Measurements from ENCODE around the gene GHRL.
"Not testable (repeated sequence)": the region's sequence is repeated elsewhere in the genome, so short reads cannot be mapped to it uniquely, and the experiment has no call there.

GHRL gene

DNA sequence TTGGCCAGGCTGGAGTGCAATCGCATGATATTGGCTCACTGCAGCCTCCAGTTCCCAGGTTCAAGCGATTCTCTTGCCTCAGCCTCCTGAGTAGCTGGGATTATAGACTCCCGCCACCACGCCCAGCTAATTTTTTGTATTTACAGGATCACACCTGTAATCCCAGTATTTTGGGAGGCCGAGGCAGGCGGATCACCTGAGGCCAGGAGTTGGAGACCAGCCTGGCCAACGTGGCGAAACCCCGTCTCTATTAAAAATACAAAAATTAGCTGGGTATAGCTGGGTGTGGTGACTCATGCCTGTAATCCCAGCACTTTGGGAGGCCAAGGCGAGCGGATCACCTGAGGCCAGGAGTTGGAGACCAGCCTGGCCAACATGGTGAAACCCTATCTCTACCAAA is 20.3 kb downstream of the GHRL start:
- not testable (repeated sequence) for DNase-seq

DNA sequence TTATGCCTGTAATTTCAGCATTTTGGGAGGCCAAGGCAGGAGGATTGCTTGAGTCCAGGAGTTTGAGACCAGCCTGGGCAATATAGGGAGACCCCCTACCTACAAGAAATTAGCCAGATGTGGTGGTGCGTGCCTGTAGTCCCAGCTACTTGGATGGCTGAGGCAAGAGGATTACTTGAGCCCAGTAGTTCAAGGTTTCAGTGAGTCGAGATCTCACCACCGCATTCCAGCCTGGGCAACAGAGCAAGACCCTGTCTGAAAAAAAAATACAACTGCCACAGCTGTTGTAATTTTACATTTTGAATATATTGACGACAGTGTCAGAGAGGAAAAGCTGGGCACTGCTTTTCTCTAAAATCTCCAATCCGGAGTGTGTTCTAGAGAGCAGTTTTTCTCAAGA is 23.3 kb downstream of the GHRL start:
- no peak for DNase-seq

DNA sequence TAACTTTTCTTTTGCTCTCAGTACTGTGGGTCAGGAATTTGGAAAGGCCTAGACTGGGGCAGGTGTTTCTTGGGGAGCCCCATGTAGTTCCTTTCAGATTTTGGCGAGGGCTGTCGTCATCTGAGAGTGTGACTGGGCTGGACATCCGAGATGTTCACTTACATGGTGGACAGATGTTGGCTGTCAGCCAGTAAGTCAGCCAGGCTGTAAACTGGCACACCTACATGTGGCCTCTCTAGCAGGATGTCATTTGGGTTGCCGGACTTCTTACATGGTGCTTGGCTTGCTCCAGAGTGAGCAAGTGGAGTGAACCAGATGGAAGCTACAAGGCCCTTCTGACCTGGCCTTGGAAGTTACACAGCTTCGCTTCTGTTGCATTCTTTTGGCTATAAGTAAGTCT is 23.8 kb downstream of the GHRL start:
- no peak for DNase-seq

DNA sequence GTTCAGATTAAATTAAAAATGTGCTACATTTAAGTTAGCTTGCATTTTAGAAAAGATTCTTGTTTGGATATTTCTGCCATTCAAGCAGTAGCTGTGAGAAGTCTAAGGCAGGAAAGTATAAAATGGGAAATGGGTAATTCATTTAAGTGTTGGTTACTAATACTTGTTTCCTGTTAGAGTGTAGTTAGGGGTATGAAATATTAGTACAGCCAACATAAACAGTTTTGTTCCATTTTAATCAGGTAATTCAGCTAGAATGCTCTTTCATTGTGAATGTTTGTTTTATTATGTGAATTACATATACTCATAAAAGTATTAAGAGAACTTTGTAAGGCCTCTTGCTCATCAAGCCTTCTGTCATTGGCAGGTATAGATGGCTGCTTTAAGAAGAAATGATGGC is 24.6 kb downstream of the GHRL start:
- DNase-seq: no peak

DNA sequence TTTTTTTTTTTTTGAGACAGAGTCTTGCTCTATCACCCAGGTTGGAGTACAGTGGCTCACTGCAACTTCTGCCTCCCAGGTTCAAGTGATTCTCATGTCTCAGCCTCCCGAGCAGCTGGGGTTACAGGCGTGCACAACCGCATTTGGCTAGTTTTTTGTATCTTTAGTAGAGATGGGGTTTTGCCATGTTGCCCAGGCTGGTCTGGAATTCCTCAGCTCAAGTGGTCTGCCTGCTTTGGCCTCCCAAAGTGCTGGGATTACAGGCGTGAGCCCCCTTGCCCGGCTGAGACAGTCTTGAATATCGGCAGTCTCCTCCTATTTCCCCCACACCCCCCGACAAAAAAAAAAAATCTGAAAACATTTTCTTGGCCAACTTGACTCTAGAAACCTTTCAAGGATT is 25.8 kb downstream of the GHRL start:
- DNase-seq: not testable (repeated sequence)

DNA sequence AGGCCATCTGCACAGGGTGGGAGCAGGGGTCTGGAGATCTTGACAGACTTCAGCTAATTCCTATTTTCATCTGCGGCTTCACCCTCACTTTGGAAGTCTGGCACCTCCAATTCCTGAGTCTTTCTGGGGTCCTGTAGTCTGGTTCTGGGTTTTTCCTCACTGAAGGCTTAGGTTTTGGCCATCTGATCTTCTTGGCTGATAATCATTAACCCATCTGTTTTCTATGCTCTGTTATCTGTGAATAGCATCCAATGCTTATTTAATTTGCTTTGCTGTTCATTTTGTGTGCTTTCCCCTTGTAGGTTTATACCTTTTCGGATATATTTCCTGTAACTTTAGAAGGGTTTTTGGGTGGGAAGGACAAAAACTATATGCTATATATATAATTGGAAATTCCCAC is 26.9 kb downstream of the GHRL start:
- no peak for DNase-seq

DNA sequence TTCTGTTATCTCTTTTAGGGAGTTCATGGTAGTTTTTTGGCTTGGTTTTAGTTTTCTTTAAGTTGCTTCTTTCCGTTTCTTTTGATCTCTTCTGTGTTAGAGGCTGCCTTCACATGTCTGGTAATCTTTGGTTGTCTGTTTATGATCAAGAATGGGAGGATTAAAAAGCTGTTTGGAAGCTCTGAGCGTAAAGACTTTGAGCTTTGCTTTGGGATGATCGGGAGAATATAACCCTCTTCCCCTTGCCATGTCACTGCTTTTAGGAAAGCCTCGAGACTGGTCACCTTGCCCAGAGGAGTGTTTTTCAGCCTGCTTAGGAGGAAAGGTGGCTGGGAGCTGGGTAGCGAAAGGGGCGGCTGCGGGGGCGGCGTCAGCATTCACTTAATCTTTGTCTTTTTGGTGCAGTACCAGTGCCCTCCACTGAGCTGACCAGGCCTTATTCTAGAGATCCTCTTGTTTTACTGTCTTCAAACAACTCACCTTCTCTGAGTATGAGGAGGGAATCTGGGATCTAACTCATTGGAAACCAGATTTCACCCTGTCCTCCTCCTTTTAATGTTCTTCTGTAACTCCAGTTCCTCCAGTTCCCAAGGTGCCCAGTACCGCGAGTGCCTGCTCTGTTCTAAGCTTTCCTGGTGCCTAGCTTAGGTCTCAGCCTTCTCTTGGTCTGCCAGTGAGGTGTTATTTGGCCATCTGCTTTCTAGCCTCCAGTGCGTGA is 28.9 kb downstream of the GHRL start:
- DNase-seq: peak; percentile 29 to 54

DNA sequence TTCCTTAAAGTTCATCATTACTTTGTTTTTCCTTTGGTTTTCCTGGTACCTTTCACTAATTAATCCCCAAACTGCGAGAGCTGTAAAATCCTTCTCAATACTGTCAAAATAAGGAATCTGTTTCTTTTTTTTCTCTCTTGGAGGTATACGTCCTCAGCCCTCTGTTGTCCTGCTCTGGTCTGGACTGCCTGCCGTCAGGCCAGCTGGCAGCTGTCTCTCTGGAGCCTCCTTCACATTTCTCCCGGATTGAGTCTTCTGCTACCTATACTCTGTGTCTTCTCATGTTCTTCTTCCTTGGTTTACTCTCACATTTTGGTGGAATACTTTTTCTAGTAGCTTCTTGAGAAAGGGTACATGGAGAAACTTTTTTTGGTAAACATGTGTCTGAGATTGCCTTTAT is 30.7 kb downstream of the GHRL start:
- no peak for DNase-seq

DNA sequence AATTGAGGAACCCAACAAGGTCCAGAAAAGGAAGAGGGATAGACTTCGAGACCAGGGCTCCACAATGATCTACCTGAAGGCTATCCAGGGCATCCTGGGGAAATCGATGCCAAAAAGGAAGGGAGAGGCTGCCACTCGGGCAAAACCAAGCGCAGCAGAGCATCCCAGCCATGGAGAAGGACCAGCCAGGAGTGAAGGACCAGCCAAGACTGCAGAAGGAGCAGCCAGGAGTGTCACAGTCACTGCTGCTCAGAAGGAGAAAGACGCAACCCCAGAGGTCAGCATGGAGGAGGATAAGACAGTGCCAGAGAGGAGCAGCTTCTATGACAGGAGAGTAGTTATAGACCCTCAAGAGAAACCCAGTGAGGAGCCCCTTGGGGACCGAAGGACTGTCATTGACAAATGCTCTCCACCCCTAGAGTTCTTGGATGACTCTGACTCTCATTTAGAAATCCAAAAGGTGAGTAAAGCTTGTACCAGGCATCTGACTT is 32.5 kb downstream of the GHRL start:
- no peak for DNase-seq

DNA sequence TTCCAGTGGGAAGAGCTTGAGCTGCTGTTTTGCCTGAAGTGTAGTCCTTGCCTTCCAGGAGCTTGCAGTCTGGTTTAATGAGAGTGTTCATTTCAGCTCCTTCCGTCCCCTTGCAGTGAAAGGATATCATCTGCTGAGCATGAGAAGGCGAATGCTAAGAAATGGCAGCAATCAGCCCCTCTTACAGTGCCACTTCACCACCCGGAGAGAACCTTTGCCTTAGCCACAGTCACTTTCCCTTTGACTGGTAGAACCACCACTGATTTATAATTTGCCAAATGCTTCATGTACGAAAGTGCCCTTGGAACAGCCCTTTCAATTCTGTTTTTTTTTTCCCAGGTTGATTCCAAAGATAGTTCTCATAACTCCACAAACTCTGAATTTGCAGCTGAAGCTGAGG is 32.9 kb downstream of the GHRL start:
- no peak for DNase-seq

DNA sequence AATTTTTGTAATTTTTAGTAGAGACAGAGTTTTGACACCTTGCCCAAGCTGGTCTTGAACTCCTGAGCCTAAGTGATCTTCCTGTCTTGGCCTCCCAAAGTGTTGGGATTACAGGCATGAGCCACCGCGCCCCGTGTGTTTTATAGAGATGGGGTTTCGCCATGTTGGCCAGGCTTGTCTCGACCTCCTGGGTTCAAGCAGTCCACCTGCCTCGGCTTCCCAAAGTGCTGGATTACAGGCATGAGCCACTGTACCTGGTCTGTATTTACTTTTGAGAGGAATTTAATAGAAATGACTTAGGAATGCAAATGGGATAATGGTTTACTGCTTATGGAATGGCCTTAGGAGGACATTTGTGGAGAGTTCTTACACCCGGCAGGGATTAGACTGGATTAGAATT is 33.7 kb downstream of the GHRL start:
- no peak for DNase-seq

DNA sequence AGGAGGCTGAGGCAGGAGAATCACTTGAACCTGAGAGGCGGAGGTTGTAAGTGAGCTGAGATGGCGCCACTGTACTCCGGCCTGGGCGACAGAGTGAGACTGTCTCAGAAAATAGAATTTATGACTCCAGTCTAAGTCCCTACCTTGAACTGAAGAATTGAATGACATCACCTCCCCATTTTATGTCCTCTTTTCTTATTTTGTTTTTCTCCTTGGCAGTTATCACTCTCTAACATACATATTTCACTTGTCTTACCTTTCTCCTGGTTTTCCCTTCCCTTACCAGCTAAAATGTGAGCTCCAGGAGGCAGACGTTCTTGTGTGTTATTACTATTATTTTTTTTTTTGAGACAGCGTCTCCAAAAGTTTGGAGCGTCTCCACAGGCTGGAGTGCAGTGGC is 36.9 kb downstream of the GHRL start:
- DNase-seq: no peak

DNA sequence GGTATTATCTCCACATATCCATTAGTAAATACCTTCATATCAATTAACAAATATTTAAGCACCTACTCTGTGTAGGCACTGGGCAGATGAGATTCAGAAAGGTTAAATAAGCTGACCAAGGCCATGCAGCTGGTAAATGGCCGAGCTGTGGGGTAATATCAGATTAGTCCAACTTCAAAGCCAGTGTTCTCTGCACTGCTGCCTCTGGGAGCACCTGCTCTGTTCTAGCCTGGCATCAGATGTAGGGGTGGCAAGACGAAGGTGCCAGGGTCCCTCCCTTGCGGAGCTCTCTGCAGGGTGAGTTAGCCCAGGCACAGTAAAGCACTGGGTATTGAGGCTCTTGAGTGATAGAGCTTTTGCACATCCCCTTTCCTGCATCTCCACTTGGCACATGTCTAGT is 39.0 kb downstream of the GHRL start:
- no peak for DNase-seq

DNA sequence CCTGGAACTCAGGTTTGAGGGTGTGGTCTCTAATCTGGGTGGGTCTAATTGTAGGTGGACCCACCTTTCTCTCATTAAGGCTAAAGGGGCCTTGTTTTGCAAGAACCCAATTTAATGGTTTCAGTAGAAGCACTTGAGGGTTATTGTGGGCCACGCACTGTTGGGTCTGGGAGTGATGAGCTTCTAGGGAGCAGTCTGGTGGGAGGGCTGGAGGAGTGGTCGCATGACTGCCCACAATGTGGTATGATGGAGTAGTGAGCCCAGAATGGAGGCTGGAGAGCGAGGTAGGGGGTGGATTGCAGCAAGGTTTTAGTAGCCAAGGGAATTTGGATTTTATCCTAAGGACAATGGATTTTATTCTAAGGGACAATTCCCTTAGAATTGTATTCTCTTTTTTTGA is 41.7 kb downstream of the GHRL start:
- DNase-seq: no peak

DNA sequence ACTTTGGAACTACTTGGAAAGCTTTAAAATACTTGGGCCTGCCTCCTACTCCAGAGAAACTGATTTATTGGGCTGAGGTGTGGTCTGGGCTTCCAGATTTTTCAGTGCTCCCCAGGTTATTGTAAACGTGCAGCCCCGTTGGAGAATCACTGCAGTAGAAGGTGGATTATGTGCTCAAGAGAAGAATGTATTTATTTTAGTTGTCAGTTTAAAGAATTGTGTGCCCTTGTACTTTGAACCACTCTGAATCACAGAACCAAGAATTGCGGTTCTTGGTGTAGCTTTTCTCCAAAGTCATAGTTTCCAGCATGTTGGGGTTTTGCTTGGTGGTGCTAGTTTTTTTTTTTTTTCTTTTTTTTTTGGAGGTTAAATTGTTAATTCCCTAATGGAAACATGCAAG is 42.9 kb downstream of the GHRL start:
- DNase-seq: no peak

DNA sequence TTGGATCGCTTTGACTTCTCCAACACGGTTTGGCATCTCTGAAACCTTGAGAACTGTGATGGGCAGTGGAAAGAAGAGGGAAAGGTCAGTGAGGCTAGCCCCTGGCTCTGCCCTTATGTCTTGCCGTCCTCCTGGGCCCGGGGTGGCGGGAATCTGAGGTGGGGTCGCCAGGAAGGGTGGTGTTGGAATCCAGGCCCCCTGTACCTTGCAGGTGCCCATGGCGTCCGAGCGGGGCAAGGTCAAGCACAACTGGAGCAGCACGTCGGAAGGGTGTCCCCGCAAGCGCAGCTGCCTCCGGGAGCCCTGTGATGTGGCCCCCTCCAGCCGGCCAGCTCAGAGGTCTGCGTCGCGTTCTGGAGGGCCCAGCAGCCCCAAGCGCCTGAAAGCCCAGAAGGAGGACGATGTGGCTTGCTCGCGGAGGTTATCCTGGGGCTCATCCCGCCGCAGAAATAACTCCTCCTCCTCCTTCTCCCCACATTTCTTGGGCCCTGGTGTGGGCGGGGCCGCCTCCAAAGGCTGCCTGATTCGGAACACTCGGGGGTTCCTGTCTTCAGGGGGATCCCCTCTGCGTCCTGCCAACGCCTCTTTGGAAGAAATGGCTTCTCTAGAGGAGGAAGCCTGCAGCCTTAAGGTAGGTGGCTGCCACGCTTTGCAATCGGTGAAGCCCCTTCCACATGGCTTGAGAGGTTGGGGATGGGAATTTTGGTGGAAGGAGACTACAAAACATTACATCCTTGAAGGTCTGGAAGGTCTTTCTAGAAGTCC is 43.6 kb downstream of the GHRL start:
- DNase-seq: peak; percentile 80 to 89

DNA sequence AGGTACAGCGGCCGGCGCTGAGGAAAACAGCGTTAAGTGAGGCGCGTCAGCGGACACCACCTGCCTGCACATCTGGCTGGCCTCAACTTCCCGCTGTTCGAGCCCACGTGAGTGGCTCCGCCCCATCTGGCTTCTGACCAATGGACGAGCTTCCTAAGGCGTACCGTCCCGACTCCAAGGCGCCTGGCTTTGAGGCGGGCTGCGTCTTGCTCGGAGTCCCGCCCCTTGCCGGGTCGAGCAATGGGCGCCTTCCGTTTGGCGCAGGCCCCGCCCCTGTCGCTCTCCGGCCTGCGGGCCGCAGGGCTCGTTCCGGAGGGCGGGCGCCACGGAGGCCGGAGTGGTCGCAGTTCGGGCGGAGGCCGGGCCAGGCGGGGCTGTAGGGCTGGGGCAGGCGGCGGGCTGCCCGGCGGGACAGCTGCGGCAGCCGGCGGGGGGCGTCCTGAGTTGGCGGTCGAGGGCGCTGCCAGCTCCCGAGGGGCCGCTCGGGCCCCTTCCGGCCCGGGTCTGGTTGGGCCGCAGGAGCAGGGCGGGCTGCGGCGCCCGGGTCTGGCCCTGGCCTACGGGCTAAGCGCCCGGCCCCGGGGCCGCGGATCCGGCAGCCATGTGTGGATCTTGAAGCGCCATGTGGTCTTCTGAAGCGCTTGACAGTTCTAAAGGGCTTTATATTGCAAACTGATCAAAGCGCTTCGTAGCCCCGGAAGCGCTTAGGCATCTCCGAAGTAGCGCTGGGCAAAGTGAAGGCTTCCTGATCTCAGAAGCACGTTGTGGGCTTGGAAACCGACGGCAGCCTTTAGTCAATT is 44.4 kb downstream of the GHRL start, which contains the start of gene TATDN2:
Gene TATDN2, plus strand, starts transcription at position 276 of the 800 bp plus-strand sequence. CDS start 742 bp downstream, outside the sequence.
- DNase-seq: peak; percentile 88 to 93

DNA sequence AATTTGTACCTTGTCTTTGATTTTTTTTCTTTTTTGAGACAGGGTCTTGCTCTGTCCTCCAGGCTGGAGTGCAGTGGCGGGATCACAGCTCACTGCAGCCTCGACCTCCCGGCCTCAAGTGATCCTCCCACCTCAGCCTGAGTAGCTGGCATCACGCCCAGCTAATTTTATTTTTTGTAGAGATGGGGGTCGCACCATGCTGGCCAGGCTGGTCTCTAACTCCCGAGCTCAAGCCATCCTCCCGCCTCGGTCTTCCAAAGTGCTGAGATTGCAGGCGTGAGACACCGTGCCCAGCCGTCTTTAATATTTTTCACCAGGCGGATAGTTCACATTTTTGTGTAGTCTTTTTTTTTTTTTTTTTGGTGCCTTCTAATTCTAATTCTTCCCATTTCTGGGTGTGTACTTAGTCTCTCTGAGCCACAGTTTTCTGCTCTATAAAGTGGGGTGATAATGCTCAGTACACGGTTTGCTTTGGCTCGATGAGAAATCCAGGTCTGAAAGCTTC is 45.0 kb downstream of the GHRL start:
- DNase-seq: no peak

DNA sequence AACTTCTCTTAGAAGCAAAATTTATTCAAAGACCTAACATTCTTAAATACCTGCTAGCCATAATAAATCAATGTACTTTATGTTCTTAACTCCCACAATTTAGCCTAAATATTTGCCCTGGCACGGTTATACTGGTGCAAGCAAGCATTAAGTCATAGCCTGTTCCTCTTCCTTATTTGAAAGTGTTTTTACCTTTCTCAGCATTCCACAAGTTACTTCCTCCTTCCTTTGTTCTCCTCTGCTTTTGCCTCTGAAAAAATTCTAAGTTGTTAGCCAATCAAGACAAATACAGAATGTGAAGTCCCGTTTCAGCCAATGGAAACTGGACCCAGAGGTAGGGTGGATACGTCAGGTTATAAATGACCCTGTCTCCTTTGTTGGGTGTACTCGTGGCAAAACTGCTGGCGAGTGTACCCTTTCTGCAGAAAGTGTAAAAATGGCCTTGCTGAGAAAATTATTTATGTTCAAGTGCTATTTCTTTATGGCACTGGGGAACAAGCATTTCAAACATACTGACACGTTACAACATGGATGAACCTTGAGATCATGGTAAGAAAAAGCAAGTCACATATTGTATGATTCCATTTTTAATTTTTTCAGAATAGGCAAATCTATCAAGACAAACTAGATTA is 47.5 kb downstream of the GHRL start:
- DNase-seq: no peak

DNA sequence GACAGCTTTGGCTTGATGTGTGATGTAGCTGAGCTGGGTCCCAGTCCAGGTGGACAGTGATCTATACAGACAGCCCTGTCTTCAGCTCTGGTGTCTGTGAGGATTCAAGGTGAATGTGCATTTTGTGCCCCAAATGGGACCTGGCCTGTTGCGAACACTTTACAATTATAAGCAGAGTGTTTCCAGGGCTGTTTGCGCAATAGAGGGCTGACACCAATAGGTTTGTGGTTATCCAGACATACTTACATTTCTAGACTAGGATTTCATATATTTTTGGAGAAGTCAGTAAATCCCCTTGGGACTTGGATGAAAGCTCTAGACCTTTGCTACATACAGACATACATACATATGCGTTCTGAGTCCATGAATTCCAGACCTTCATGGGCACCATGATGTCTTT is 48.7 kb downstream of the GHRL start:
- peak in 1 of 2 donors; percentile 42 for DNase-seq

DNA sequence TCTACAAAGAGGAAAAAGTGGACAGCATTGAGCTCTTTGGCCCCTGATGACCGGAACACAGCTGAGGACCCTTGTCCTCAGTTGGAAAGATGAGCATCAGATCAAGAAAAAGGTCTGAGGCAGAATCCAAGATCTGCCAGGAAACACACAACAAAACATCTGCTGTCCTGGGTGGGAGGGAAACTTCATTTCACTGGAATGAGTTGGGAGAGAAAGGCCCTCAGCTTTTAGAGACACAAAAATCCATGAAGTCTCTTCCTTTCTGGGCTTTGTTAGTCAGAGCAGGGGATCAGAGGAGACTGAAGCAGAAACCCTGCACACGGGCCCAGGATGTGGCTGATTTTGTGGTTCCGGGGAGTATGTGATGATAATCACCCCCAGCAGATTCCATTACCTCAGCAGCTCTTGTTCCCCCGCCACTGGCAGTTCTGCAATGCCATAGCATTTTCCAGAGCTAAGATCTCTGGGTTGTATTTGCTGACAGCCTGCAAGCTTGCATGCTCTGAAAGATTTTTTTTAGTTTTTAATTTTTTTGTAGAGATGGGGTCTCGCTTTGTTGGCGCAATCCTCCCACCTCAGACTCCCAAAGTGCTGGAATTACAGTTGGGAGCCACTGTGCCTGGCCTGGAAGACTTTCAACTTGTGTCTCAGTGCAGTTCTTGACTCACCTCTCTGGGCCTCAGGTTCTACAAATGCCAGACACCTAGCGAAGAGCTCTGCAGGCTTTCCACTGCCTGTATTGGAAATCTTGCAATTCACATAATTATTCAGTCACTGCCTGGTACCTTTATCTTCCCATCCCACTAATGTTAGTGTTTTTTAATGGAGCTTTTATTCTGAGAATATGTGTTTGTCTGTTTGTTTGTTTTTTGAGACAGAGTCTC is 50.3 kb downstream of the GHRL start:
- no peak for DNase-seq

DNA sequence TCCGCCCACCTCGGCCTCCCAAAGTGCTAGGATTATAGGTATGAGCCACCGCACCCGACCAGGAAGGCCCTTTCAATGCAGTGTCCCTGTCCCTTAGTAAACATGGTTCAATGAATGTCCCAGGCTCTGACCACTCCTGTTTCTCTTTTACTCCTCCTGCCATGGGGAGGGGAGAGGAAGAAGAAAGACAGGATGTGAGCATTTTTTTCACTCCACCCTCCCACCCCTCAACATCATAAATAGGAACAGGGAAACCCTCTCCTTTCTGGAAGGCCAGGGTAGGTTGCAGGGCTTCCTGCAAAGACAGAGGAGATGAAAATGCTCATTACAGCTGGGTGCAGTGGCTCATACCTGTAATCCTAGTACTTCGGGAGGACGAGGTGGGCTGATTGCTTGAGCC is 51.9 kb downstream of the GHRL start:
- no peak for DNase-seq

Measured in inflammatory macrophage treated with lipopolysaccharide for 1 hour (primary cell).